GM12878 (cell line): ENCODE measurements around the gene S100A14.

Experiments used
- BACH1 ChIP-seq: fragments of 450-650 bp; IDR thresholded peaks from 2 replicates; pipeline ENCODE4 v1.6.1; 2017; ENCODE audit warnings: mild to moderate bottlenecking, borderline replicate concordance
- HDAC2 ChIP-seq: fragments of 200-600 bp; sonication (generic); IDR thresholded peaks from 2 replicates; pipeline ENCODE4 v1.6.1; 2017
- NR2C1 ChIP-seq: fragments of 450-650 bp; IDR thresholded peaks from 2 replicates; pipeline ENCODE4 v1.6.1; 2017; ENCODE audit warnings: antibody characterized with exemption, mild to moderate bottlenecking, moderate library complexity
- SPI1 ChIP-seq: IDR thresholded peaks from 2 replicates; pipeline ENCODE4 v1.6.1; 2011; ENCODE audit warnings: low read depth, mild to moderate bottlenecking, low read length, moderate library complexity, borderline replicate concordance; ENCODE audit not compliant: insufficient read depth
- YY1 ChIP-seq: IDR thresholded peaks from 2 replicates; pipeline ENCODE4 v1.6.1; 2011; ENCODE audit warnings: low read depth, mild to moderate bottlenecking, low read length
- TF ChIP-seq, protein P1 (sequence below): fragments of 450-650 bp; formaldehyde crosslinking; IDR thresholded peaks from 2 replicates; pipeline ENCODE4 v1.5.0; 2022; ENCODE audit warnings: mild to moderate bottlenecking, missing genetic modification characterization
- TF ChIP-seq, protein P2 (sequence below), 3 experiments: IDR thresholded peaks in 2 of 3; conservative IDR thresholded peaks in 1 of 3; 2 replicates each; pipeline ENCODE4 v1.5.1; 2011; ENCODE audit warnings: low read depth in 3 of 3, low read length in 3 of 3, mild to moderate bottlenecking in 3 of 3, control low read depth in 2 of 3, moderate library complexity in 2 of 3, inconsistent platforms in 1 of 3, mixed read lengths in 1 of 3; ENCODE audit not compliant: control insufficient read depth in 2 of 3, insufficient read depth in 1 of 3; ENCODE audit errors: extremely low read depth in 1 of 3

DNA sequence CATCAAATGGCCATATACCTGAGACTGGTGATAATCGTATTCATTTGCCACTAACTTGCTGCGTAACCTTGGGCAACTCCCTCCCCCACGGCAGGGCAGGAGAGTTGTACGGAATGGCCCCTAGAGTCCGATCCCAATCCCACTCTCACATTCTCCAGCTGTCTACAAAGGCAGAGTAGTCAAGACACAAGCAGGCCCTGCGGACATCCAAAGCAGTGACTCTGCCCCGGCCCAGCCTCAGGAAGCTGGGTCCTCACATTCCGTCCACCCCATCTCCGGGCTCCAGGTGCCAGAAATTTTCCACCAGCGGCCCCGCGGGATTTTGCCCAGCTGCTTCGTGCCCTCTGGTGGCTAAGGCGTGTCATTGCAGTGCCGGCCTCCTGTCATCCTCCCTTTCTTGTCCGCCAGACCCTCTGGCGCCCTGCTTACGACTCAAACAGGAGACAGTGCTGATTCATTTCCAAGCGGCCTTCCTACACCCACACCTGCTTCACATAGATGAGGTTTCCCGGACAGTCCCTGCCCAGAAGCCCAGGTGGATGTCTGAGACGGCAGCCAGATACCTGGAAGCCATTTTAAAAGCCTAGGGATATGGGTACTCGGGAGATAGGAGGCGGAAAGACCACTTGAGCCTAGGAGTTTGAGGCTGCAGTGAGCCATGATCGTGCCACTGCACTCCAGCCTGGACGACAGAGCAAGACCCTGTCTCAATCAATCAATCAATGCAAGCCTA lies 47.6 kb downstream of the S100A14 start:
- TF ChIP-seq, protein P1, sequence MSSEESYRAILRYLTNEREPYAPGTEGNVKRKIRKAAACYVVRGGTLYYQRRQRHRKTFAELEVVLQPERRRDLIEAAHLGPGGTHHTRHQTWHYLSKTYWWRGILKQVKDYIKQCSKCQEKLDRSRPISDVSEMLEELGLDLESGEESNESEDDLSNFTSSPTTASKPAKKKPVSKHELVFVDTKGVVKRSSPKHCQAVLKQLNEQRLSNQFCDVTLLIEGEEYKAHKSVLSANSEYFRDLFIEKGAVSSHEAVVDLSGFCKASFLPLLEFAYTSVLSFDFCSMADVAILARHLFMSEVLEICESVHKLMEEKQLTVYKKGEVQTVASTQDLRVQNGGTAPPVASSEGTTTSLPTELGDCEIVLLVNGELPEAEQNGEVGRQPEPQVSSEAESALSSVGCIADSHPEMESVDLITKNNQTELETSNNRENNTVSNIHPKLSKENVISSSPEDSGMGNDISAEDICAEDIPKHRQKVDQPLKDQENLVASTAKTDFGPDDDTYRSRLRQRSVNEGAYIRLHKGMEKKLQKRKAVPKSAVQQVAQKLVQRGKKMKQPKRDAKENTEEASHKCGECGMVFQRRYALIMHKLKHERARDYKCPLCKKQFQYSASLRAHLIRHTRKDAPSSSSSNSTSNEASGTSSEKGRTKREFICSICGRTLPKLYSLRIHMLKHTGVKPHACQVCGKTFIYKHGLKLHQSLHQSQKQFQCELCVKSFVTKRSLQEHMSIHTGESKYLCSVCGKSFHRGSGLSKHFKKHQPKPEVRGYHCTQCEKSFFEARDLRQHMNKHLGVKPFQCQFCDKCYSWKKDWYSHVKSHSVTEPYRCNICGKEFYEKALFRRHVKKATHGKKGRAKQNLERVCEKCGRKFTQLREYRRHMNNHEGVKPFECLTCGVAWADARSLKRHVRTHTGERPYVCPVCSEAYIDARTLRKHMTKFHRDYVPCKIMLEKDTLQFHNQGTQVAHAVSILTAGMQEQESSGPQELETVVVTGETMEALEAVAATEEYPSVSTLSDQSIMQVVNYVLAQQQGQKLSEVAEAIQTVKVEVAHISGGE (CRISPR knock-in tag) = no peak
- TF ChIP-seq HDAC2 = no peak
- TF ChIP-seq, protein P2, sequence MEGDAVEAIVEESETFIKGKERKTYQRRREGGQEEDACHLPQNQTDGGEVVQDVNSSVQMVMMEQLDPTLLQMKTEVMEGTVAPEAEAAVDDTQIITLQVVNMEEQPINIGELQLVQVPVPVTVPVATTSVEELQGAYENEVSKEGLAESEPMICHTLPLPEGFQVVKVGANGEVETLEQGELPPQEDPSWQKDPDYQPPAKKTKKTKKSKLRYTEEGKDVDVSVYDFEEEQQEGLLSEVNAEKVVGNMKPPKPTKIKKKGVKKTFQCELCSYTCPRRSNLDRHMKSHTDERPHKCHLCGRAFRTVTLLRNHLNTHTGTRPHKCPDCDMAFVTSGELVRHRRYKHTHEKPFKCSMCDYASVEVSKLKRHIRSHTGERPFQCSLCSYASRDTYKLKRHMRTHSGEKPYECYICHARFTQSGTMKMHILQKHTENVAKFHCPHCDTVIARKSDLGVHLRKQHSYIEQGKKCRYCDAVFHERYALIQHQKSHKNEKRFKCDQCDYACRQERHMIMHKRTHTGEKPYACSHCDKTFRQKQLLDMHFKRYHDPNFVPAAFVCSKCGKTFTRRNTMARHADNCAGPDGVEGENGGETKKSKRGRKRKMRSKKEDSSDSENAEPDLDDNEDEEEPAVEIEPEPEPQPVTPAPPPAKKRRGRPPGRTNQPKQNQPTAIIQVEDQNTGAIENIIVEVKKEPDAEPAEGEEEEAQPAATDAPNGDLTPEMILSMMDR (IDR thresholded peaks at IDR 0.05 in 2 of 3, conservative IDR thresholded peaks at IDR 0.05 in 1 of 3; ENCODE audit: control insufficient read depth in 2 of 3, extremely low read depth in 1 of 3, insufficient read depth in 1 of 3, low read depth in 3 of 3, low read length in 3 of 3) = peak; percentile 97 to 99 (median 98); a peak in 5 of 6 replicates
- TF ChIP-seq SPI1 = no peak
- peak; percentile 79 for TF ChIP-seq YY1
- TF ChIP-seq BACH1 = no peak
- TF ChIP-seq NR2C1 = no peak
